Measurements from ENCODE around the gene MAGEA8. TPM values are rescaled to one million over a fixed set of nuclear protein-coding genes. Genes with fewer than 3 reads are reported as not detected.

Gene MAGEA8
- total RNA-seq, 1 experiment from 2014 or later = not detected

DNA sequence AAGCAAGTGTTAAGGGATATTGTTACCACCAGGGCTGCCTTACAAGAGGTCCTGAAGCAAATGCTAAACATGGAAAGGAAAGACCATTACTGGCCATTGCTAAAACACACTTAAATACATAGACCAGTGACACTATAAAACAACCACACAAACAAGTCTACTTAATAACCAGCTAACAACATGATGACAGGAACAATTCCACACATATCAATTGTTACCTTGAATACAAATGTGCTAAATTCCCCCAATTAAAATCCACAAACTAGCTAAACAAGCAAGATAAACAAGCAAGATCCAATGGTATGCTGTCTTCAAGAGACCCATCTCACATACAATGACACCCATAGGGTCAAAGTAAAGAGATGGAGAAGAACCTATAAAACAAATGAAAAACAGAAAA, 20.5 kb upstream of the MAGEA8 start:
- H3K36me3 ChIP-seq (ENCODE audit: insufficient read depth, low read length, poor library complexity, severe bottlenecking) = no peaks in the 10 kb centered on the region
- no peaks in the 10 kb centered on the region for H3K27me3 ChIP-seq (replicated peaks; ENCODE audit: insufficient read depth, low read depth, low read length, poor library complexity)
- no peak for DNase-seq (ENCODE audit: low spot score)
- H3K4me1 ChIP-seq (ENCODE audit: insufficient read depth, low read length, poor library complexity, severe bottlenecking) = no peaks in the 10 kb centered on the region
- ChIA-PET CTCF (no interaction called here), POLR2A (ENCODE audit: low non-redundant PET) (no interaction called here)
- no peak for TF ChIP-seq EZH2 (IDR thresholded peaks at IDR 0.05; ENCODE audit: borderline replicate concordance, low read depth, low read length, poor library complexity, severe bottlenecking)
- TF ChIP-seq CTCF (conservative IDR thresholded peaks at IDR 0.05; ENCODE audit: low read depth, low read length) = no peak
- BruUV-seq (replicated peaks) = no TSS peak
- intact Hi-C loops (cut with micrococcal nuclease; ENCODE audit: unreplicated experiment) = no loop called here
- H3K27ac ChIP-seq (ENCODE audit: low read depth, low read length, poor library complexity, severe bottlenecking) = no peak overlapping the region
- H3K4me3 ChIP-seq (ENCODE audit: low read depth, low read length, poor library complexity, severe bottlenecking) = no peak overlapping the region
- peaks cover 4% of the 10 kb centered on the region for H3K9me3 ChIP-seq (ENCODE audit: low read depth, low read length, poor library complexity, severe bottlenecking)

GRCh38 chrX:149865390-149865789, 15.6 kb upstream of the MAGEA8 start:
- ChIA-PET CTCF (no interaction called here), POLR2A (ENCODE audit: low non-redundant PET) (no interaction called here)

GRCh38 chrX:149867488-149867887, 13.5 kb upstream of the MAGEA8 start:
- Histone ChIP-seq H3K27ac (ENCODE audit: low read depth, low read length, poor library complexity, severe bottlenecking) (no peak overlapping the region), H3K4me1 (ENCODE audit: insufficient read depth, low read length, poor library complexity, severe bottlenecking) (no peaks in the 10 kb centered on the region), H3K27me3 (replicated peaks; ENCODE audit: insufficient read depth, low read depth, low read length, poor library complexity) (no peaks in the 10 kb centered on the region), H3K4me3 (ENCODE audit: low read depth, low read length, poor library complexity, severe bottlenecking) (no peak overlapping the region), H3K9me3 (ENCODE audit: low read depth, low read length, poor library complexity, severe bottlenecking) (no peaks in the 10 kb centered on the region), H3K36me3 (ENCODE audit: insufficient read depth, low read length, poor library complexity, severe bottlenecking) (no peaks in the 10 kb centered on the region)
- ChIA-PET POLR2A (ENCODE audit: low non-redundant PET) (no interaction called here), CTCF (no interaction called here)
- TF ChIP-seq EZH2 (IDR thresholded peaks at IDR 0.05; ENCODE audit: borderline replicate concordance, low read depth, low read length, poor library complexity, severe bottlenecking) (no peak), CTCF (conservative IDR thresholded peaks at IDR 0.05; ENCODE audit: low read depth, low read length) (no peak)
- intact Hi-C loops (cut with micrococcal nuclease; ENCODE audit: unreplicated experiment) = no loop called here
- no TSS peak for BruUV-seq (replicated peaks)
- DNase-seq (ENCODE audit: low spot score) = no peak

More at GRCh38 chrX:149865390-149865789, 15.6 kb upstream of the MAGEA8 start:
- intact Hi-C loops (cut with micrococcal nuclease; ENCODE audit: unreplicated experiment) = no loop called here
- Histone ChIP-seq H3K27me3 (replicated peaks; ENCODE audit: insufficient read depth, low read depth, low read length, poor library complexity) (no peaks in the 10 kb centered on the region), H3K27ac (ENCODE audit: low read depth, low read length, poor library complexity, severe bottlenecking) (no peak overlapping the region), H3K9me3 (ENCODE audit: low read depth, low read length, poor library complexity, severe bottlenecking) (peaks cover 4% of the 10 kb centered on the region), H3K4me3 (ENCODE audit: low read depth, low read length, poor library complexity, severe bottlenecking) (no peak overlapping the region), H3K36me3 (ENCODE audit: insufficient read depth, low read length, poor library complexity, severe bottlenecking) (no peaks in the 10 kb centered on the region), H3K4me1 (ENCODE audit: insufficient read depth, low read length, poor library complexity, severe bottlenecking) (no peaks in the 10 kb centered on the region)
- TF ChIP-seq CTCF (conservative IDR thresholded peaks at IDR 0.05; ENCODE audit: low read depth, low read length) (no peak), EZH2 (IDR thresholded peaks at IDR 0.05; ENCODE audit: borderline replicate concordance, low read depth, low read length, poor library complexity, severe bottlenecking) (no peak)
- no peak for DNase-seq (ENCODE audit: low spot score)
- no TSS peak for BruUV-seq (replicated peaks)
